IPS DF 6.9 (cell line): ENCODE results near the gene TRIB2.

Experiments
- DNase-seq: peaks from one replicate; pipeline ENCODE4 v3.0.0-alpha.2; 2013; ENCODE audit warnings: low read depth, low spot score
- H3K27ac ChIP-seq: one replicate; pipeline ENCODE4 v1.5.1; 2013; ENCODE audit warnings: low read length, control low read depth
- H3K27me3 ChIP-seq: 2 replicates; pipeline ENCODE4 v1.6.1; 2013; ENCODE audit warnings: mild to moderate bottlenecking, low read length; ENCODE audit not compliant: control insufficient read depth, insufficient read depth
- H3K36me3 ChIP-seq: 2 replicates; pipeline ENCODE4 v1.6.1; 2013; ENCODE audit warnings: low read length; ENCODE audit not compliant: control insufficient read depth, insufficient read depth
- H3K4me1 ChIP-seq: 2 replicates; pipeline ENCODE4 v1.6.1; 2013; ENCODE audit warnings: low read length; ENCODE audit not compliant: control insufficient read depth, insufficient read depth
- H3K4me3 ChIP-seq: 2 replicates; pipeline ENCODE4 v1.5.1; 2013; ENCODE audit warnings: mild to moderate bottlenecking, low read length
- H3K9me3 ChIP-seq: 2 replicates; pipeline ENCODE4 v1.6.1; 2013; ENCODE audit warnings: low read length, inconsistent platforms; ENCODE audit not compliant: control insufficient read depth, insufficient read depth
- whole genome bisulfite sequencing: extraction: QIAGEN DNeasy Blood & Tissue Kit; methylation state at CpG from one replicate; pipeline ENCODE4 v1.1.7; 2013; ENCODE audit warnings: mixed read lengths, missing lambda C conversion rate; ENCODE audit not compliant: insufficient read length, insufficient coverage; 5-methylcytosine and 5-hydroxymethylcytosine counted together

The TRIB2 gene

GRCh38 chr2:12750166-12750905 is 33.6 kb downstream of the TRIB2 start:
- H3K4me3 ChIP-seq = no peak overlapping the region
- no peak for DNase-seq
- H3K27me3 ChIP-seq = no peaks in the 10 kb centered on the region
- no peaks in the 10 kb centered on the region for H3K36me3 ChIP-seq
- no peaks in the 10 kb centered on the region for H3K9me3 ChIP-seq
- H3K4me1 ChIP-seq = no peaks in the 10 kb centered on the region
- WGBS = no CpG with 5 or more reads among the region's 7 CpGs
- H3K27ac ChIP-seq = no peak overlapping the region

- H3K9me3 ChIP-seq = no peaks in the 10 kb centered on the region
- no peak for DNase-seq
- no peaks in the 10 kb centered on the region for H3K4me1 ChIP-seq
- H3K27ac ChIP-seq = no peak overlapping the region
- H3K36me3 ChIP-seq = no peaks in the 10 kb centered on the region
- H3K4me3 ChIP-seq = no peak overlapping the region
- WGBS = no CpG with 5 or more reads among the region's 5 CpGs
- no peaks in the 10 kb centered on the region for H3K27me3 ChIP-seq
Observed at GRCh38 chr2:12754643-12755042, 37.9 kb downstream of the TRIB2 start.

- Histone ChIP-seq H3K4me3 (no peak overlapping the region), H3K27me3 (no peaks in the 10 kb centered on the region), H3K4me1 (no peaks in the 10 kb centered on the region), H3K9me3 (no peaks in the 10 kb centered on the region), H3K27ac (no peak overlapping the region), H3K36me3 (no peaks in the 10 kb centered on the region)
- no CpG with 5 or more reads among the region's 3 CpGs for WGBS
- DNase-seq = no peak
Observed at GRCh38 chr2:12755384-12755783, 38.6 kb downstream of the TRIB2 start.

GRCh38 chr2:12759248-12759647 is 42.5 kb downstream of the TRIB2 start:
- H3K36me3 ChIP-seq = no peaks in the 10 kb centered on the region
- no peaks in the 10 kb centered on the region for H3K4me1 ChIP-seq
- H3K27ac ChIP-seq = no peak overlapping the region
- no CpG with 5 or more reads among the region's 4 CpGs for WGBS
- H3K9me3 ChIP-seq = no peaks in the 10 kb centered on the region
- no peaks in the 10 kb centered on the region for H3K27me3 ChIP-seq
- no peak for DNase-seq
- no peak overlapping the region for H3K4me3 ChIP-seq

GRCh38 chr2:12761104-12761503 is 44.4 kb downstream of the TRIB2 start:
- Histone ChIP-seq H3K9me3 (no peaks in the 10 kb centered on the region), H3K27me3 (no peaks in the 10 kb centered on the region), H3K4me1 (no peaks in the 10 kb centered on the region), H3K27ac (no peak overlapping the region), H3K4me3 (no peak overlapping the region), H3K36me3 (no peaks in the 10 kb centered on the region)
- WGBS = no CpG with 5 or more reads among the region's 6 CpGs
- DNase-seq = no peak

- no CpG with 5 or more reads among the region's 2 CpGs for WGBS
Observed at GRCh38 chr2:12762337-12762736, 45.6 kb downstream of the TRIB2 start.

GRCh38 chr2:12762976-12763375 is 46.2 kb downstream of the TRIB2 start:
- no CpG with 5 or more reads among the region's 4 CpGs for WGBS
- H3K9me3 ChIP-seq = no peaks in the 10 kb centered on the region
- no peak for DNase-seq
- H3K4me1 ChIP-seq = no peaks in the 10 kb centered on the region
- H3K36me3 ChIP-seq = no peaks in the 10 kb centered on the region
- no peaks in the 10 kb centered on the region for H3K27me3 ChIP-seq
- no peak overlapping the region for H3K4me3 ChIP-seq
- H3K27ac ChIP-seq = no peak overlapping the region

More at GRCh38 chr2:12762337-12762736, 45.6 kb downstream of the TRIB2 start:
- Histone ChIP-seq H3K36me3 (no peaks in the 10 kb centered on the region), H3K9me3 (no peaks in the 10 kb centered on the region), H3K4me3 (no peak overlapping the region), H3K27ac (no peak overlapping the region), H3K27me3 (no peaks in the 10 kb centered on the region), H3K4me1 (no peaks in the 10 kb centered on the region)
- no peak for DNase-seq

GRCh38 chr2:12763486-12763885 is 46.8 kb downstream of the TRIB2 start:
- WGBS = no CpG with 5 or more reads among the region's 4 CpGs
- Histone ChIP-seq H3K4me1 (no peaks in the 10 kb centered on the region), H3K27ac (no peak overlapping the region), H3K9me3 (no peaks in the 10 kb centered on the region), H3K4me3 (no peak overlapping the region), H3K36me3 (no peaks in the 10 kb centered on the region), H3K27me3 (no peaks in the 10 kb centered on the region)
- no peak for DNase-seq

- Histone ChIP-seq H3K27ac (no peak overlapping the region), H3K9me3 (no peaks in the 10 kb centered on the region), H3K4me1 (no peaks in the 10 kb centered on the region), H3K27me3 (no peaks in the 10 kb centered on the region), H3K4me3 (no peak overlapping the region), H3K36me3 (no peaks in the 10 kb centered on the region)
- WGBS = no CpG with 5 or more reads among the region's 4 CpGs
- no peak for DNase-seq
Observed at GRCh38 chr2:12764075-12764730, 47.5 kb downstream of the TRIB2 start.

- peaks cover 1% of the 10 kb centered on the region; the same call in 1 of the 2 replicates for H3K4me1 ChIP-seq
- H3K36me3 ChIP-seq = no peaks in the 10 kb centered on the region
- no peaks in the 10 kb centered on the region for H3K9me3 ChIP-seq
- WGBS = no CpG with 5 or more reads among the region's 7 CpGs
- H3K27me3 ChIP-seq = no peaks in the 10 kb centered on the region
- DNase-seq = no peak
- no peak overlapping the region for H3K4me3 ChIP-seq
- no peak overlapping the region for H3K27ac ChIP-seq
Observed at GRCh38 chr2:12764849-12765605, 48.3 kb downstream of the TRIB2 start.
